ENCODE data around the gene LILRB3.
"Not testable (repeated sequence)": the region's sequence is repeated elsewhere in the genome, so short reads cannot be mapped to it uniquely, and the experiment has no call there.

Gene LILRB3

GRCh38 chr19:54209811-54210494 is 12.9 kb downstream of the LILRB3 start:
- Mint-ChIP-seq H3K4me3 (peak overlapping the region; percentile 44), H3K27me3 (ENCODE audit: low read depth, poor library complexity) (peaks cover 3% of the 10 kb centered on the region), H3K9me3 (peaks cover 5% of the 10 kb centered on the region), H3K27ac (peak overlapping the region; percentile 96), H3K36me3 (ENCODE audit: low read depth) (peaks cover 68% of the 10 kb centered on the region), H3K4me1 (peaks cover 71% of the 10 kb centered on the region)
- no peak for DNase-seq
- TF ChIP-seq CTCF (IDR thresholded peaks at IDR 0.05) = no peak

- TF ChIP-seq CTCF (IDR thresholded peaks at IDR 0.05) = no peak
- Mint-ChIP-seq H3K27me3 (ENCODE audit: low read depth, poor library complexity) (peaks cover 7% of the 10 kb centered on the region), H3K36me3 (ENCODE audit: low read depth) (peaks cover 72% of the 10 kb centered on the region), H3K4me3 (no peak overlapping the region), H3K27ac (peak overlapping the region; percentile 96), H3K9me3 (peaks cover 5% of the 10 kb centered on the region), H3K4me1 (peaks cover 77% of the 10 kb centered on the region)
- no peak for DNase-seq
Measured at GRCh38 chr19:54209058-54209810, 13.6 kb downstream of the LILRB3 start.

- peaks cover 73% of the 10 kb centered on the region for H3K36me3 Mint-ChIP-seq (ENCODE audit: low read depth)
- peak overlapping the region; percentile 96 for H3K27ac Mint-ChIP-seq
- peaks cover 7% of the 10 kb centered on the region for H3K27me3 Mint-ChIP-seq (ENCODE audit: low read depth, poor library complexity)
- H3K4me1 Mint-ChIP-seq = peaks cover 78% of the 10 kb centered on the region
- no peak for DNase-seq
- TF ChIP-seq CTCF (IDR thresholded peaks at IDR 0.05) = no peak
- H3K4me3 Mint-ChIP-seq = peak overlapping the region; percentile 22
- peaks cover 5% of the 10 kb centered on the region for H3K9me3 Mint-ChIP-seq
Measured at GRCh38 chr19:54208784-54209057, 14.1 kb downstream of the LILRB3 start.

GRCh38 chr19:54207983-54208783 is 14.6 kb downstream of the LILRB3 start:
- DNase-seq = no peak
- H3K27ac Mint-ChIP-seq = peak overlapping the region; percentile 96
- peaks cover 7% of the 10 kb centered on the region for H3K27me3 Mint-ChIP-seq (ENCODE audit: low read depth, poor library complexity)
- H3K4me1 Mint-ChIP-seq = peaks cover 84% of the 10 kb centered on the region
- H3K36me3 Mint-ChIP-seq (ENCODE audit: low read depth) = peaks cover 75% of the 10 kb centered on the region
- peak overlapping the region; percentile 22 for H3K4me3 Mint-ChIP-seq
- peaks cover 3% of the 10 kb centered on the region for H3K9me3 Mint-ChIP-seq
- no peak for TF ChIP-seq CTCF (IDR thresholded peaks at IDR 0.05)

- Mint-ChIP-seq H3K27ac (peak overlapping the region; percentile 94), H3K9me3 (no peaks in the 10 kb centered on the region), H3K4me1 (peaks cover 89% of the 10 kb centered on the region), H3K27me3 (ENCODE audit: low read depth, poor library complexity) (peaks cover 7% of the 10 kb centered on the region), H3K4me3 (no peak overlapping the region), H3K36me3 (ENCODE audit: low read depth) (peaks cover 75% of the 10 kb centered on the region)
- TF ChIP-seq CTCF (IDR thresholded peaks at IDR 0.05) = no peak
- DNase-seq = no peak
Measured at GRCh38 chr19:54207676-54207982, 15.2 kb downstream of the LILRB3 start.

- H3K4me3 Mint-ChIP-seq; DNase-seq; H3K9me3 Mint-ChIP-seq; H3K27me3 Mint-ChIP-seq (ENCODE audit: low read depth, poor library complexity): not testable (repeated sequence)
- Mint-ChIP-seq H3K27ac (peak overlapping the region; percentile 94), H3K36me3 (ENCODE audit: low read depth) (peaks cover 77% of the 10 kb centered on the region), H3K4me1 (peaks cover 94% of the 10 kb centered on the region)
Measured at GRCh38 chr19:54207193-54207592, 15.6 kb downstream of the LILRB3 start.

All from nephron progenitor cell (in vitro differentiated cells).